HG03103 (cell line): Measurements from ENCODE around the gene CPZ.
"Not testable (repeated sequence)": the region's sequence is repeated elsewhere in the genome, so short reads cannot be mapped to it uniquely, and the experiment has no call there.

Source experiments
- ATAC-seq: cut with Tn5 transposase; IDR thresholded peaks from one replicate; pipeline ENCODE4 v1.9.1; 2021; ENCODE audit warnings: low read depth; ENCODE audit not compliant: unreplicated experiment

CPZ gene

DNA sequence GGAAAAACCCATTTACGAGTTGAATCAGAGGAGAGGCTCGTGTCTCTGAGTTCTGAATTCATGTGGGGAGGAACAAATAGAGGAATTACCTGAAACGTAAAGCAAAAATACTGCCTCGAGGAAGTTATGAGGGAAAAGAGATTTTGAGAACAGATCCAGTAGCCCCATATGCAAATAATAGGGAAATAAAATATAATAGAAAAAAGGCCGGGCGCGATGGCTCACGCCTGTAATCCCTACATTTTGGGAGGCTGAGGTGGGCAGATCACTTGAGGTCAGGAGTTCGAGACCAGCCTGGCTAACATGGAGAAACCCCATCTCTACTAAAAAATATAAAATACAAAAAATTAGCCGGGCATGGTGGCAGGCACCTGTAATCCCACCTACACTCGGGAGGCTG, 42.2 kb downstream of the CPZ start:
- not testable (repeated sequence) for ATAC-seq

DNA sequence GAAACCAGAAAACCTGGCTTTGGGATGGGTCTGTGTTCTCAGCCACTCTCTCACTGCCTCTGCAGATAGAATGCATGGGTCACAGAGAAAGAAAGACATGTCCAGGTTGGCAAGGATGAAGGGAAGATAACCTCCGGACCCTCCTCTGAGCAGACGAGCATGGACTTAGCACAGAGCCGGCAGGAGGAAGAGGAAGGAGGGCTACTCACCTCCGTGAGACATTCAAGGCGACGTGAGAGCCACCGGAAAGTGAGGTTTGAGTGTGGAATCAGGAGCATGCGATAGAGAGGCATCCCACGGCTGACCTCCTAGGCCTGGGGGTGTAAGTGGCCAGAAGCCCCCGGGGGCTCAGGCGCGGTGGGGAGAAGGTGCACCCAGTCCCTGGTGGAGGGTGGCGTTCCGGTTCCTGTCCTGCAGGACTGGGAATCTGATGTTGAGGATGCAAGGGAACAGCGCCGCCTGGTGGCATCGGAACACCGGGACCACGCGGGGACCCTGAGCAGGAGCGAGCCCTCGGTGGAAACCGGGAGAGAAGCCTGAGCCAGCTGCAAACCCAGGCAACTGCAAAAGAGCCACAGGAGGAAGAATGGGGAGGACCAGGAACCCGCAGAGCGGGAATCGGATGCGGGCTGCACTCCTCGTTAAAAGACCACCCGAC, 43.5 kb downstream of the CPZ start:
- not testable (repeated sequence) for ATAC-seq

DNA sequence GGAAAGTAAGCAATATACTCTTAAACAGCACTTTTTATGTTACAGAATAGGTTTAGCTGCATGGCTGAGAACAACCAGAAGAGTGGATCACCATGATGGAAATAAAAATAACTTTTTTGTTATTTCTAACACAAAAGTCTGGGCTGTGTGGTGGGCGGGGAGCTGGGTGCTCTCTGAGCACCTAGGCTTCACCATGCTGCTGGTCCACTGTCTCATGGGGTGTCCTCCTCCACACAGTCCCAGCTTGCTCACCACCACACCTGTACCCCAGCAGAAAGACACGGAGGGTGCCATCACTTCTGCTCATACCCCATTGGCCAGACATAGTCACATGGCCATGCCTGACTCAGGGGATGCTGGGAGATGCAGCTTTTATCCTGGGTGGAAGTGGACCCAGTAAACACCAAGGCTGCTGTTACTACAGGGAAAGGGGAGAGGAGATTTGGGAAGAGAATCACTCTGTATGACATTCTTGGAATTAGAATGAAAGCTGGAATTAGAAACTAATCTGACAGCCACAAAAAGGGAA, 45.0 kb downstream of the CPZ start:
- ATAC-seq = no peak

DNA sequence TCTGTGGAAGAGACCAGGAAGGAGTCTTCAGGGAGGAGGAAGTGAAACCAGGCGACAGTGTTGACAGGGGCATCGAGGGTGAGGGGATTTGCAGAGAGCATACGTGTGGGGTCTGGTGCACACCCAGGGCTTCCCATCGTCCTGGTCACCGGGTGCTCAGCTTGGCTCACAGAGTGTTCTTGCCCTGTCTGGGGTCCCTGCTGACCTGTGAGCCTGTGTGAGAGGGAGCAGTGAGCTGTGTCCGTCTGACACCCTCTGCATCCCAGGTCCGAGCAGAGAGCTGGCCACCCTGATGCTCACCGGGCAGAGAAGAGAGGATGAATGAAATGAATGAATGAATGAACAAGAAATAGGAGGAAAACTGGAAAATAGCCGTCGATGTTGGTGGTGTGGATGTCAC, 46.5 kb downstream of the CPZ start:
- ATAC-seq = no peak

DNA sequence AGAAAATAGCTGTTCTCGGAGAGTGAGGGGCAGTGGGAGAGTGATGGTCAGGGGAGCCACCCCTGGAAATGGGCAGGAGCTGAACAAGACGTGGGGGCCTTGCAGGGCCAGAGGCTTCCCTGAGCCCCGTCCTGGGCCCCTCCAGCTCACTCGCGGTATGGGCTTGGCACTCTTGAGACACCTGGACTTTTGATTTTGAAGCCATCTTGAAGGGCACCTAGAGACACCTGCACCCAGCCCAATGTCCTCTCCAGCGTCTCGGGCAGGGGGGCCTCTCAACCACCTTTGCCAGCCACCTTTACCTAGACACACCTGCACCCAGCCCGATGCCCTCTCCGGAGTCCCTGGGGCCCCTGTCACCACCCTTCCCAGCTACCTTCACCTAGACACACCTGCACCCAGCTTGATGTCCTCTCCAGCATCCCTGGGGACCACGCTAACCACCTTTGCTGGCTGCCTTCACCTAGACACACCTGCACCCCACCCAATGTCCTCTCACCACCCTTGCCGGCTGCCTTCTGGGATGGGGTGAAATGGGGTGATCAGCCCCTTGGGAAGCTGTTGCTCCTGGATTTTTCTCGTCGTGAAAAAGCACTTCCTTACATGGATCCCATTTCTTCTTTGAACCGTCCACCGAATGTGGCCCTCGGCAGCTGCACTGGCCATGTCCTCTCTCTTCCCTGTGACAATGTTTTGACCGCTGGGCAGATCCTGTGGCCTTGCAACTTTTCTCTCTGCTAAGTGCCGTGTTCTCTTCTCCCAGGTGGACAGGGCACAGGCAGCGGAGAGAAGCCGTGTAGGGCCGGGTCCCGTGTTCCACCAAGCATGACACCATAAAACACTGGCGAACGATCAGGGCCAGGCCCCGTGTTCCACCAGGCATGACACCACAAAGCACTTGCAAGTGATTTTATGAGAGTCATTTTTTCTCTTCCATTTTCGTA, 47.5 kb downstream of the CPZ start:
- ATAC-seq = no peak

DNA sequence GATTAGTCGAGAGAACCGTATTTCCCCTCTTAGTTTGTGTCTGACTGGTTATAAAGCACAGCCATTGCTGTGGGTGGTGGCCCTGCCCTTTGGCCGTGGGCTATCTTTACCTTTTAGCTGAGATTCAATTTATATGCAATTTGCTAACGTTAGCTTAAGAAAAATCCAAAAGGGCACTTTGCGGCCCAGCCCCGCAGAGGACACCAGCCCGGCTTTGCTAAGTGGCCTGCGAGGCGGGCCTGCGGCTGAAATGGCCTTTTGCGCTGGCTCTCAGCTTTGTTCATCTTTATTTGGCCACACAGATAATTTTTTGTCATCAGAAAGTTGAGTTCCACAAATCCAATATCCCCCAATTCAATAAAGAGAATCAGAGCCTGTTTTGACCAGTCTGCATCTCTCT, 48.3 kb downstream of the CPZ start:
- ATAC-seq = no peak

DNA sequence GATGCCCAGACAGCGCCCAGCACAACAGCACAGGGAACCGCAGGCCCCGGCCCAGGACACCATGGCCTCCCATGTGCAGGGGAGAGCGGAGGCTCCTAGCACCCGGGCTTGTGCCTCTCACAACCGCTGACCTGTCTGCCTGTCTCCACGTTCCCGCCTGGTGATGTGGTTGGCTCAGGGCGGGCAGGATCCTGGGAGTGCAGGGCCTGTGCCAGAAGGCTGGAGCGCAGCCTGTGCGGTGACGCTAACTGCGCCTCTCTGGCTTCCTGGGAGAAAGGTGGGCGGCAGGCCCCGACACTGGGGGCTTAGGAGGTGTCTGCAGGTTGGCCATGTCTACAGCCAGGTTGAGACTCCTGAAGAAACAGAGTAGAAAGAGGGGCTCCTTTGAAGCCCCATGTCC, 48.7 kb downstream of the CPZ start:
- no peak for ATAC-seq

DNA sequence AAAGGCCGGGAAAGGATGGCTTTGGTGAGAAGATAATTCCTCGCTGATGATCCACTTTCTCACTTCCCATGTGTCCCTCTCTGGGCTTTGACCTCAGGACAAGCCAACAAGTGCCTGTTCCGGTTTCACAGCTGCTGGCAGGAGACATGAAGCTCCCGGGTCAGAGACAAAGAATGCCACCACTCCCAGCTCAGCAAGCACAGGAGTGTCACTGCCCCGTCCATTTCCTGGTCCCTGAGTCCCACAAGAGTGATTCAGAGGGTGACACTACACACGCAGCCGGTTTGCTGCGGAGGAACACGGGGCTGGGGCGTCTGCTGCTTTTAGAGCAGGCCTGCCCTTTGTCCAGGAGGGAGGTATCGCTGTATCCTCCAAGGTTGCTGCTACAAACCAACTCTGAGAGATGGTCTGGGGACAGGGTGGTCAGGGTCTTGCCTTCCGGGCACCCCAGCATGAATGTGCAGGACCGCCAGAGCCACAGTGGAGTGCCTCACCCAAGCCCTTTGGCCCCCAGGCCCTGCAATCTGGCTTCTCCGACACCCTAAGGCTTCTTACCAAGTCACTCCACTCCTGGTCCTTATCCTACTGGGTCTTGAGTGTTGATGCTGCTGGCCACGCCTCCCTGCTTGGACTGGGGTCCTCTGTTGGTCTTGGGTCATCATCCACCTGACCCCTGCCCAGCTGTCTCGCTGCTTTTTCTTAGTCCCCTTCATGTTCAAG, 49.5 kb downstream of the CPZ start:
- ATAC-seq = no peak

DNA sequence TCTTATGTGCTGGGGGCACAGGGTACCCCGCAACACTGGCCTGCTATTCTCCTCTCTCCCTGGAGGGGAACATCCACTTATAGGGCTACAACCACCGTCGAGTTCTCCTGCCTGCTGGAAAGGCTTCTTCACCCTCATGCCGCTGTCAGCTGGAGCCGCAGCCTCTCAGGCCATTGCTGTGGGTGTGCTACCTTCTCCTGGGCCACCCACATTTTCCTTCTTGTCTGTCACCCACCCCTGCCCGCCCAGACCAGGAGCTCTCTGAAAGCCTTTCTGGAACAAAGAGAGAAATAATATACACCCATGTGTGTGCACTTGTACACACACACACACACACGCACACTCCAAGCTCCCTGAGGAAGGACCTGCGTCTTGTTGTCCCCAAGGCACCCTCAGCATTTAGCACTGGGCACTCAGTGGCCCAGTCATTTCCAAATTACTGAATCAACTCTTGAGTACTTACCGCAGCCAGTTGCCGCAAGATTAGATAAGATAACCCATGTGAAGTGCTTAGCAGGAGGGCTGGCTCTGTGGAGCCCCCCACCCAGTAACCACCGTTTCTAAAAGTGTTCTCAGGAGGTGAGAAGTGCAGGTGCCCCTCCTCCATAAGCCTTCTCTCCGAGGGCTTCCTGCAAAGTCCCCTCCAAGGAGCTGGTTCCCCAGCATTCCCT, 50.2 kb downstream of the CPZ start:
- no peak for ATAC-seq

DNA sequence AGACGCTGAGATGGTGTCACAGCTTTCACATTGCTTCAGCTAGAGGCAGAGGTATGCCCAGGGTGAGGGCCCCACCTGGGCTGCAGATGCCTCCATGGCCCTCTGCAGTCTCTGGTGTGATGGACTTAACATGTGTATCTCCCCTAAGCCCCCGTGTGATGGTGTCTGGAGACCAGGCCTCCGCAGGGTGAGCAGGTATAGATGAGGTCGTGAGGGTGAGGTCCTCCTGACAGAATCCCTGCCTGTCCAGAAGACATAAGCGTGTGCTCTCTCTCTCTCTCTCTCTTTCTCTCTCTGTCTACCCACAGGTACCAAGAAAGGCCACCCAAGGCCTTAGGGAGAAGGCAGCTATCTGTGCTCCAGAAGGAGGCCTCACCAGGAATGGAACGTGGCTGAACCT, 50.9 kb downstream of the CPZ start:
- ATAC-seq = no peak

DNA sequence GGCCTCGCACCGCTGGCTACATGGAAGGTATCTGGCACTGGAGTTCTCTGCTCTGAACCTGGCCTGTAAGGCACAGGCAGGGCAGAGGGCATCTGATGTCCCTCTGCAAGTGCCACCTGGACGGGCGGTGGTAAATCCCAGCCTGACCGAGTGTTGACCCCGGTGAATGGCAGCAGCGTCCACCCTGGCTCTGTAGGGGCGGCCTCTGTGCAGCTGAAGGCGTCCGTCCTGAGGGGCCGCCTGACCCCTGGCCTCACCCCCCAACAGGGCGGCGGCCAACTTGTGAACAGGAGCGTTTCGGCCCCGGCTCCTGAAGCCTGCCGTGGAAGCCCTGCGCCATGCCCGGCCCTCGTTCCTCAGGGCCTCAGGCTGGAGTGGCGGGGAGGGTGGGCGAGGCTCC, 51.4 kb downstream of the CPZ start:
- ATAC-seq = no peak

DNA sequence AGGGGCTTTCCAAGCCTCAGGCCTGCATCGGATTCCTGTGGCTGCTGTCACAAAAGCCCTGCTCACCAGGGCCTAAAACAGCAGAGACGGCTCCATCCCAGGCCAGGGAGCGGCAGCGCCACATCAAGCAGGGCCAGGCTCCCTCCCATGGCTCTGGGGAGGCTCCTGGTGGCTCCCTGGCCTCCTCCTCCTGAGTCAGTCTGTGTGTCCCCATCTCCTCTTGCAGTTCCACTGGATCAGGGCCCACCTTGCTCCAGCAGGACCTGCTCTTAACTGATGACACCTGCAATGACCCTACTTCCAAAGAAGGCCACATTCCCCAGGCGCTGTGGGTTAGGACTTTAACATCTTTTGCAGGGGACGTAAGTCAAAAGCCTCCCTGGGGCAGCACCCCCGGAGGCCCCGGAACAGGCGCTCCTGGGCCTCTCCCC, 51.9 kb downstream of the CPZ start:
- no peak for ATAC-seq

DNA sequence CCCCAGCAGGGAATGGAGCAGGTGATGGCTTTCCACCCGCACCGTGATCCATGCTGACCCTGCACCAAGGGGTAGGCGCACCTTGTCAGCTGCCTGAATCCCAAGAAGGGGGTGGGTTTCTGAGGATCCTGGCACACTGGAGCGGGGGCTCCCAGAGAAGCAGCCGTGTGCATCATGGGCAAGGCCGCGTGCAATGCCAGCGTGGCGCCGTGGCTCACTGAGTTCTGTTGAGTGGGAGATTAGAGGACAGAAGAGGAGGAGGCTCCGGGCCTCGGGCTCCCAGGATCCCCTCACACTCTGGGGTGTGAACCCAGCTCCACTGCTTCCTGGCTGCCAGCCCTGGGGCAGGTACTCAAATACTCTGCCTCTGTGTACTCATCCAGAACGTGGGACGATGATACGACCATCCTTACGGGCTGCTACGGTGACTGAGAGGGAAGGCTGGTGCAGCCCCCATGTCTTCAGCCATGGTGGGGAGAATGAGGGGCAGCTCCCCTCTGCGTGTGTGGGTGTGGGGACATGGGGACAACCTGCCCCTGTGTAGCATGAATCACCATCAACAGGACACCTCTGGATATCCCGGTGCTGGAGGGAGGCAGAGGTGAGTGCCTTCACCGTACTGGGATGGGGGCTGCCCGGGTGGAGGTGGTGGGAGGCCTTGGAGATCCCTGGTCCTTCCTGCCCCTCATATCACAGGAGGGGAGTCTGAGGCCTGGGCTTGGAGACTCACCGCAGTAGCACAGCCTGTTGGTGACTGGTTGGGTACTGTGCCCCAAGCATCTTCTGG, 52.6 kb downstream of the CPZ start:
- ATAC-seq = no peak

DNA sequence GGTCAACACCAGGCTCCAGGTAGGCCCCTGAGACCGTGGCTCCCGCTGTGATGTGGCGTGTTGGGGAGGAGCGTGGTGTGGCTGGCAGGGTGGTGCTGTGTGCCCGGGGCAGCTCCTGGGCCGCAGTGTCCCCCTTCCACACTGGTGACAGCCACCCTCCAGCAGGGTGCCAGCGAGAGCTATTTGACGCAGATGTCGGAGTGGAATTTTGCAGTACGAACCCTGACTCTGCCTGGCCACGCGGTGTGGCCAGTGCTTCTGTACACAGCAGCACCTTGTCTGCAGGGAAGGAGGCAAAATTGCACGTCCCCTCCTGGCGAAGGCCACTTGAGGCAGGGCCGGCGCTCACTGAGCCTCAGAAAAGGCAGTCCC, 53.2 kb downstream of the CPZ start:
- no peak for ATAC-seq

DNA sequence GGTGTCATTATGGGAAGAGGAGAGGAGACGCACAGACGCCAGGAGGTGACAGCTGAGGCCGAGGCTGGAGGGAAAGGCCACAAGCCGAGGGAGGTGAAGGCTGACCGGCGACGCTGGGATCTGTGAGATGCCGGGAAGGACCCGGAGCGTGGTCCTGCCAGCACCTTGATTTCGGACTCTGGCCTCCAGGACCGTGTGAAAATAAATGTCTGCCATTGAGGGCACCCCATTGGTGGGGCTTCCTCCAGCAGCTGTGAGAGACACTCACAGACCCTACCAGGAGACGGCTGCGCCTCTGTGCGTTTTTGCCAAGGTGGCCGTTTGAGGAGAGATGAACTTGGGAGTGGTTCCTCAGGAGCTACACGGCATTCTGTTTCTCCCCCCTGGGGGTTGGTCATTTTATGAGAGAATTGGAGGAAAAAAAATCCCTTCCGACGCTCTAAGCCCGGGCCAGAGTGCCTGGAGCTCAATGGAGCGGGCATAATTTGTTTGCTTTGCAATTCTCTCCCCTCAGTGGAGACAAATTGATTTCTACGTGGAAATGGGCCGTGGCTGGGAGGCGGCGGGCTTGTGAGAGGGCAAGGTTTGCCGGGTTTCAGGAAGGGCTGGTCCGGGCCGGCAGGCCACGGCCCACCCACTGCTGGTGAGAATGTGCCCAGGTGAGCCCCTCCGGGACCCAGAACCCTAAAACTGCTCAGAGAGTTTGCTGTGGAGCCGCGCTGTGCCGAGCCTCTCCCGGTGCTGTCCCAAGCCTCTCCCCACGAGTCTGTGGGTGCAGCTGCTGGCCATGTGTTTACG, 53.9 kb downstream of the CPZ start:
- ATAC-seq = no peak

DNA sequence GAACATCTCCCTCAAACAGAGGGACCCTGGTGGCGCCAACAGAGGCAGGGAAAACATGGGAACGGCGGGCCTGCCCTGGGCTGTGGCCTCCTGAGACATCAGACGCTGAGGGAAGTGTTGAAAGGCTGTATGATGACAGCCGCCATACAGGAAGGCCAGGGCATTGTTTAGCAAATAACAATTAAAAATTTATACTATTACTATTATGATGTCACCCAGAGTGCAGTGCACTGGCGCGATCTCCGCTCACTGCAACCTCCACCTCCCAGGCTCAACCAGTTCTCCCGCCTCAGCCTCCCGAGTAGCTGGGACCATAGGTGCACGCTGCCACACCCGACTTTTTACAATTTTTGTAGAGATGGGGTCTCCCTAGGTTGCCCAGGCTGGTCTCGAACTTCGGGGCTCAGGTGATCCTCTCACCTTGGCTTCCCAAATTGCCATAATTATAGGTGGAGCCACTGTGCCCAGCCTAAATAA, 54.6 kb downstream of the CPZ start:
- no peak for ATAC-seq

DNA sequence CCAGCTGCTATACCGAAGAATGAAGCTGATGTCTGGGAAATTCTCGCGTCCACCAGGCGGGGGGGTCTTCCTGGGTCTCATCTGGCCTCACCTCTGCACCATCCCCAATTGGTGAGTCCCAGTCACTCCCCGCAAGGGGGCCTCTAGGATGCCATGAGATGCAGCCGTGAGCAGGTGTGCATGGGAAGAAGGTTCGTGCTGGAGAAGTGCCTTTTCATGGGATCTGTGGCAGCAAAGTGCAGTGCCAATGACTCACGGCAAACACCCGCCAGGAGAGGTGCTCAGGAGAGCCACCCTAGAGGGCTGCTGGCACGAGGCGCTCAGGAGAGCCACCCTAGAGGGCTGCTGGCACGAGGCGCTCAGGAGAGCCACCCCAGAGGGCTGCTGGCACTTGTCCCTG, 55.1 kb downstream of the CPZ start:
- no peak for ATAC-seq

DNA sequence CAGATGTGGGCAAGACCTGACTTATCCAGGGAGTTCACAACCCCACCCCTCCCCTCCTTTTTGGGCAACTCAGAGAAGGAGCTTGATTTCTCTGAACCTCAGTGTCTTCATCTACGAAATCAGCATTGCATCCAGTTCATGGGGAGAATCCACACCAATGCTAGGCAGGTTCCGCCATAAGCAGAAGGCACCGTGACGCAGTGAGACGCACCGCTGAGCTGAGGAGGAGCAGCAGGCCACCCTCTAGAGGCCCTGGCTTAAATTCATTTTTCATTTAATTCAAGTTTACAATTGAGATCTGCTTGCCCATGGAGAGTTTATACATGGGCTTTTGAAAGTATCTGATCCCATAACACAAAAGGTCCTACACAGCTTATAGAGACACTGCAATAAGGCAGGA, 55.7 kb downstream of the CPZ start:
- ATAC-seq = no peak
